SK-N-SH (cell line): ENCODE measurements around the gene FAM131C. TPM values are rescaled to one million over a fixed set of nuclear protein-coding genes. Genes with fewer than 3 reads are reported as not detected.

Experiments
- CTCF ChIA-PET: fragments of 300-600, 350-600 bp; formaldehyde crosslinking; extraction: SDS; loops from one replicate; lab custom pipeline; 2021; lab: Yijun Ruan, JAX
- POLR2A ChIA-PET: fragments of 350-600 bp; sonication (Branson Sonifier 250); formaldehyde crosslinking; extraction: SDS; loops from one replicate; lab custom pipeline; 2020; ENCODE audit warnings: antibody characterized with exemption, inconsistent platforms; lab: Yijun Ruan, JAX
- DNase-seq: peaks from one replicate; pipeline ENCODE4 v3.0.0; 2012
- H2AFZ ChIP-seq: fragments of 200-600 bp; sonication (generic); 2 replicates; pipeline ENCODE4 v1.8.1; 2016; ENCODE audit warnings: antibody characterized with exemption, mild to moderate bottlenecking, low read depth
- H3F3A ChIP-seq: fragments of 200-600 bp; sonication (generic); replicated peaks from 2 replicates; pipeline ENCODE3; 2016; ENCODE audit warnings: antibody characterized with exemption, mild to moderate bottlenecking; ENCODE audit not compliant: insufficient read depth
- H3K27ac ChIP-seq, 2 experiments: fragments of 200-500 bp in 1 of 2; fragments of 200-600 bp in 1 of 2; sonication (Bioruptor generic) in 1 of 2; sonication (generic), shearing (Covaris generic) in 1 of 2; 2 replicates each; pipeline versions ENCODE4 v1.5.1 to v1.6.1; 2014 to 2016; ENCODE audit warnings: low read depth in 2 of 2, inconsistent platforms in 1 of 2, low read length in 1 of 2, mild to moderate bottlenecking in 1 of 2, mixed read lengths in 1 of 2
- H3K27me3 ChIP-seq: fragments of 200-600 bp; sonication (generic), shearing (Covaris generic); 2 replicates; pipeline ENCODE4 v1.6.1; 2016; ENCODE audit warnings: mixed run types; ENCODE audit not compliant: insufficient read depth
- H3K36me3 ChIP-seq, 2 experiments: fragments of 200-500 bp in 1 of 2; fragments of 200-600 bp in 1 of 2; sonication (Bioruptor generic) in 1 of 2; sonication (generic) in 1 of 2; replicated peaks in 1 of 2; 2 replicates each; pipeline versions ENCODE3 to v1.5.1; 2014 to 2016; ENCODE audit warnings: low read length in 1 of 2, mild to moderate bottlenecking in 1 of 2; ENCODE audit not compliant: insufficient read depth in 2 of 2, control insufficient read depth in 1 of 2
- H3K4me1 ChIP-seq, 2 experiments: fragments of 200-500 bp in 1 of 2; fragments of 200-600 bp in 1 of 2; sonication (Bioruptor generic) in 1 of 2; sonication (generic), shearing (Covaris generic) in 1 of 2; 2 replicates each; pipeline versions ENCODE4 v1.5.1 to v1.6.1; 2014 to 2016; ENCODE audit warnings: low read depth in 1 of 2, low read length in 1 of 2, mixed run types in 1 of 2; ENCODE audit not compliant: insufficient read depth in 2 of 2, control insufficient read depth in 1 of 2
- H3K4me2 ChIP-seq: fragments of 200-600 bp; sonication (generic), shearing (Covaris generic); 2 replicates; pipeline ENCODE4 v1.6.1; 2017; ENCODE audit warnings: mixed run types
- H3K4me3 ChIP-seq, 2 experiments: fragments of 200-500 bp in 1 of 2; fragments of 200-600 bp in 1 of 2; sonication (Bioruptor generic) in 1 of 2; sonication (generic), shearing (Covaris generic) in 1 of 2; 2 replicates each; pipeline versions ENCODE4 v1.5.1 to v1.8.1; 2014 to 2016; ENCODE audit warnings: low read depth in 2 of 2, inconsistent platforms in 1 of 2, low read length in 1 of 2, mild to moderate bottlenecking in 1 of 2, mixed read lengths in 1 of 2, moderate library complexity in 1 of 2
- H3K79me2 ChIP-seq: fragments of 200-600 bp; sonication (generic); 2 replicates; pipeline ENCODE4 v1.8.1; 2017; ENCODE audit warnings: mild to moderate bottlenecking; ENCODE audit not compliant: insufficient read depth
- H3K9ac ChIP-seq: fragments of 200-600 bp; sonication (generic); 2 replicates; pipeline ENCODE4 v1.6.1; 2017; ENCODE audit warnings: mixed run types
- H3K9me2 ChIP-seq: fragments of 200-600 bp; sonication (generic); 2 replicates; pipeline ENCODE4 v1.6.1; 2017; ENCODE audit warnings: mixed run types
- H3K9me3 ChIP-seq: fragments of 200-600 bp; sonication (generic); 2 replicates; pipeline ENCODE4 v1.6.1; 2017; ENCODE audit warnings: mixed run types, mild to moderate bottlenecking, moderate library complexity
- H4K20me1 ChIP-seq: fragments of 200-600 bp; sonication (generic); 2 replicates; pipeline ENCODE4 v1.6.1; 2017; ENCODE audit warnings: mild to moderate bottlenecking, mixed run types; ENCODE audit not compliant: insufficient read depth
- CHD2 ChIP-seq: fragments of 150-350 bp; IDR thresholded peaks from 2 replicates; pipeline ENCODE4 v1.6.1; 2018; ENCODE audit warnings: low read length; ENCODE audit not compliant: partially characterized antibody
- CTCF ChIP-seq: fragments of 200-600 bp; sonication (generic); IDR thresholded peaks from 2 replicates; pipeline ENCODE4 v1.6.1; 2017; ENCODE audit warnings: antibody characterized with exemption, mild to moderate bottlenecking, moderate library complexity
- EZH2phosphoT487 ChIP-seq: fragments of 200-600 bp; sonication (generic); IDR thresholded peaks from 2 replicates; pipeline ENCODE4 v1.6.1; 2017; ENCODE audit warnings: low read depth, mixed run types, mild to moderate bottlenecking, antibody characterized with exemption, moderate library complexity, borderline replicate concordance
- FOXJ3 ChIP-seq: sonication (generic); formaldehyde crosslinking; IDR thresholded peaks from 2 replicates; pipeline ENCODE4 v1.5.1; 2020; ENCODE audit warnings: mild to moderate bottlenecking, missing genetic modification reagents
- GABPA ChIP-seq: IDR thresholded peaks from 2 replicates; pipeline ENCODE4 v1.4.0; 2012; ENCODE audit warnings: low read depth, mild to moderate bottlenecking
- GATA2 ChIP-seq: sonication (generic); formaldehyde crosslinking; IDR thresholded peaks from 2 replicates; pipeline ENCODE4 v1.5.0; 2020; ENCODE audit warnings: mild to moderate bottlenecking, missing genetic modification reagents
- NFIC ChIP-seq: IDR thresholded peaks from 2 replicates; pipeline ENCODE4 v1.4.0; 2012; ENCODE audit warnings: borderline replicate concordance
- PBX3 ChIP-seq: IDR thresholded peaks from 2 replicates; pipeline ENCODE4; 2012
- RCOR1 ChIP-seq: fragments of 150-350 bp; IDR thresholded peaks from 2 replicates; pipeline ENCODE4 v1.6.1; 2017; ENCODE audit warnings: antibody characterized with exemption, low read length
- REST ChIP-seq: IDR thresholded peaks from 2 replicates; pipeline ENCODE4 v1.6.1; 2012; ENCODE audit warnings: mild to moderate bottlenecking, low read depth, low read length, moderate library complexity
- RFX5 ChIP-seq: IDR thresholded peaks from 2 replicates; pipeline ENCODE4 v1.6.1; 2012; ENCODE audit warnings: mild to moderate bottlenecking, improper control_type of control experiment, low read length
- TCF12 ChIP-seq: IDR thresholded peaks from 2 replicates; pipeline ENCODE4 v1.4.0; 2012
- TEAD4 ChIP-seq: IDR thresholded peaks from 2 replicates; pipeline ENCODE4 v1.4.0; 2012; ENCODE audit warnings: mild to moderate bottlenecking, borderline replicate concordance; ENCODE audit not compliant: insufficient read depth
- USF1 ChIP-seq: IDR thresholded peaks from 2 replicates; pipeline ENCODE4 v1.4.0; 2012; ENCODE audit warnings: low read depth, borderline replicate concordance
- WGBS: methylation state at CpG from one replicate; pipeline ENCODE4 v1.1.6; 2017; ENCODE audit warnings: low lambda C conversion rate; 5-methylcytosine and 5-hydroxymethylcytosine counted together
- polyA plus RNA-seq, 3 experiments: library from polyadenylated mRNA; depleted of rRNA; stranded (reverse); fragments of >200 nt; gene quantifications; 2 replicates each; pipeline ENCODE4 v1.2.3, GENCODE V29; 2012

Gene FAM131C
- polyA plus RNA-seq, 1 of the 3 experiments (the other 2 are of a cell fraction), result 1.6 TPM

GRCh38 chr1:16092097-16092922, 18.9 kb upstream of the FAM131C start:
- no peaks in the 10 kb centered on the region for H3K36me3 ChIP-seq
- H2AFZ ChIP-seq, result no peak overlapping the region
- no peaks in the 10 kb centered on the region for H3K27me3 ChIP-seq
- no peak overlapping the region for H3K9ac ChIP-seq
- H3K9me2 ChIP-seq, result no peaks in the 10 kb centered on the region
- H3K4me2 ChIP-seq, result no peak overlapping the region
- H3K4me3 ChIP-seq, result no peak overlapping the region
- 88% methylated on average over 12 of the region's 18 CpGs for WGBS
- ChIA-PET POLR2A (no interaction called here), CTCF (interaction anchor here (1.6 to 3.5 kb wide), 3 partner anchors 10 to 18 kb away, joined by 4 to 22 read pairs (median 19); partner anchors contain the start of gene FAM131C)
- H3F3A ChIP-seq, result no peaks in the 10 kb centered on the region
- H4K20me1 ChIP-seq, result no peaks in the 10 kb centered on the region
- no peak for DNase-seq
- no peak overlapping the region for H3K27ac ChIP-seq
- H3K79me2 ChIP-seq, result no peaks in the 10 kb centered on the region
- TF ChIP-seq FOXJ3, result no peak
- TF ChIP-seq EZH2phosphoT487, result no peak
- TF ChIP-seq GABPA, result no peak
- TF ChIP-seq TEAD4, result no peak
- TF ChIP-seq USF1, result no peak
- no peak for TF ChIP-seq GATA2
- no peak for TF ChIP-seq REST
- TF ChIP-seq TCF12, result no peak
- H3K4me1 ChIP-seq, result peaks cover 0 to 3% of the 10 kb centered on the region in 2 experiments; a peak in 1 of 4 replicates
- H3K9me3 ChIP-seq, result no peaks in the 10 kb centered on the region

GRCh38 chr1:16091296-16091695, 17.8 kb upstream of the FAM131C start:
- Histone ChIP-seq H3K4me3 (no peak overlapping the region), H3K27me3 (no peaks in the 10 kb centered on the region), H3K9me2 (no peaks in the 10 kb centered on the region), H4K20me1 (no peaks in the 10 kb centered on the region), H3K9me3 (no peaks in the 10 kb centered on the region), H3K27ac (no peak overlapping the region), H3K4me2 (no peak overlapping the region), H3K9ac (no peak overlapping the region), H3K4me1 (peaks cover 0 to 3% of the 10 kb centered on the region in 2 experiments; a peak in 1 of 4 replicates), H3F3A (no peaks in the 10 kb centered on the region), H2AFZ (no peak overlapping the region), H3K36me3 (no peaks in the 10 kb centered on the region), H3K79me2 (no peaks in the 10 kb centered on the region)
- WGBS, result 92% methylated on average over 7 of the region's 8 CpGs
- POLR2A ChIA-PET, result no interaction called here
- CTCF ChIA-PET, result interaction anchor here (0.6 to 3.5 kb wide), 3 partner anchors 9 to 13 kb away, joined by 3 to 22 read pairs (median 19); no protein-coding TSS in a partner anchor
- DNase-seq, result no peak
- TF ChIP-seq CHD2 (no peak), RFX5 (no peak), NFIC (no peak), REST (no peak), RCOR1 (no peak), GATA2 (no peak), CTCF (no peak), PBX3 (no peak), FOXJ3 (no peak)
